Osteoblast (primary cell): ENCODE data around the gene CERKL. TPM values are rescaled to one million over a fixed set of nuclear protein-coding genes. Genes with fewer than 3 reads are reported as not detected.

ENCODE experiments used
- DNase-seq: peaks from one replicate; pipeline ENCODE4 v3.0.0; 2011; ENCODE audit warnings: low spot score, mixed read lengths; ENCODE audit not compliant: insufficient read length; ENCODE audit errors: missing footprints
- H2AFZ ChIP-seq: 2 replicates; pipeline ENCODE4 v1.6.0; 2011; ENCODE audit warnings: mild to moderate bottlenecking, low read length
- H3K27ac ChIP-seq: 2 replicates; pipeline ENCODE4 v1.5.1; 2011; ENCODE audit warnings: mild to moderate bottlenecking, low read depth, low read length, moderate library complexity
- H3K27me3 ChIP-seq: 2 replicates; pipeline ENCODE4 v1.6.0; 2012; ENCODE audit warnings: mild to moderate bottlenecking, control low read depth, inconsistent platforms, low read length, moderate library complexity; ENCODE audit not compliant: insufficient read depth
- H3K36me3 ChIP-seq: 2 replicates; pipeline ENCODE4 v1.5.1; 2011; ENCODE audit warnings: mild to moderate bottlenecking, low read length, control low read depth, moderate library complexity; ENCODE audit not compliant: insufficient read depth
- H3K4me1 ChIP-seq: 2 replicates; pipeline ENCODE4 v1.5.1; 2011; ENCODE audit warnings: mild to moderate bottlenecking, low read length, control low read depth, moderate library complexity; ENCODE audit not compliant: insufficient read depth
- H3K4me2 ChIP-seq: 2 replicates; pipeline ENCODE4 v1.6.0; 2011; ENCODE audit warnings: mild to moderate bottlenecking, low read length; ENCODE audit not compliant: insufficient read depth
- H3K4me3 ChIP-seq: fragments of 200-600 bp; sonication (generic); 3 replicates; pipeline ENCODE4 v1.5.1; 2012; ENCODE audit warnings: mild to moderate bottlenecking, low read length, inconsistent platforms; ENCODE audit not compliant: insufficient read depth
- H3K79me2 ChIP-seq: 2 replicates; pipeline ENCODE4 v1.6.0; 2012; ENCODE audit warnings: mild to moderate bottlenecking, low read length, control low read depth, inconsistent platforms; ENCODE audit not compliant: insufficient read depth
- H3K9me3 ChIP-seq: 2 replicates; pipeline ENCODE4 v1.5.1; 2011; ENCODE audit warnings: low read depth, low read length, control low read depth
- H4K20me1 ChIP-seq: 2 replicates; pipeline ENCODE4 v1.6.0; 2012; ENCODE audit warnings: mild to moderate bottlenecking, low read length, control low read depth; ENCODE audit not compliant: insufficient read depth
- CTCF ChIP-seq: IDR thresholded peaks from 2 replicates; pipeline ENCODE4 v1.5.1; 2011; ENCODE audit warnings: mild to moderate bottlenecking, low read depth, low read length, moderate library complexity; ENCODE audit errors: extremely low read depth
- total RNA-seq: library from RNA; depleted of rRNA; stranded (reverse); fragments of >200 nt; gene quantifications from 2 replicates; pipeline ENCODE4 v1.2.3, GENCODE V29; 2012

The CERKL gene
- total RNA-seq, 1 donor, result not detected

GRCh38 chr2:181660181-181660580 lies 3.3 kb upstream of the CERKL start:
- no peak overlapping the region for H2AFZ ChIP-seq
- H3K4me3 ChIP-seq, result no peak overlapping the region
- H3K4me1 ChIP-seq, result no peaks in the 10 kb centered on the region
- H3K36me3 ChIP-seq, result no peaks in the 10 kb centered on the region
- no peaks in the 10 kb centered on the region for H3K9me3 ChIP-seq
- no peak overlapping the region for H3K4me2 ChIP-seq
- H3K27me3 ChIP-seq, result peaks cover 20% of the 10 kb centered on the region
- no peaks in the 10 kb centered on the region for H4K20me1 ChIP-seq
- no peaks in the 10 kb centered on the region for H3K79me2 ChIP-seq
- no peak overlapping the region for H3K27ac ChIP-seq
- no peak for TF ChIP-seq CTCF
- DNase-seq, result no peak

DNA sequence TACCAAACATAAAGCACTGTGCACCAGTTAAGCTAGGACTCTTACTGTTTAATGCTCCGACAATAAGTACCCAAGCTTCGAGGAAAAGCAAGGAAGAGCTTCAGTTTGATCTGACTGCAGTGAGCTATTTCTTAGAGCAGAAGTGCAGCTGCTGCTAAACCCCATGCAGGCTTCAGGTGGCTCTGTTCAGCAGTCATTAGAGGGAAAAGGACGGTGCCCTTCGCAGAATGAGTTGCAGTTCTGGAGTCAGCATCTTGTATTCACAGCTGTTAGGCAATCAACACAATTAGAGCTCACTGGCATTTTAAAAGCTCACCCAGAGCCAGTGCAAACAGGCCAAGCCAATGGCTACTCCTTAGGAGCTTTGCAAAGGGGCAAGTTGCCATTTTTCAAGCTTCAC lies 1.5 kb upstream of the CERKL start:
- H3K9me3 ChIP-seq, result no peaks in the 10 kb centered on the region
- peaks cover 22% of the 10 kb centered on the region for H3K27me3 ChIP-seq
- no peaks in the 10 kb centered on the region for H3K4me1 ChIP-seq
- no peak for TF ChIP-seq CTCF
- H4K20me1 ChIP-seq, result no peaks in the 10 kb centered on the region
- H3K4me3 ChIP-seq, result no peak overlapping the region
- no peak overlapping the region for H3K27ac ChIP-seq
- no peaks in the 10 kb centered on the region for H3K36me3 ChIP-seq
- no peaks in the 10 kb centered on the region for H3K79me2 ChIP-seq
- DNase-seq, result no peak
- no peak overlapping the region for H3K4me2 ChIP-seq
- H2AFZ ChIP-seq, result no peak overlapping the region

- Histone ChIP-seq H3K27ac (no peak overlapping the region), H3K9me3 (no peaks in the 10 kb centered on the region), H4K20me1 (no peaks in the 10 kb centered on the region), H3K4me2 (peak overlapping the region; percentile 85), H2AFZ (no peak overlapping the region), H3K4me3 (peak overlapping the region; percentile 70), H3K4me1 (no peaks in the 10 kb centered on the region), H3K36me3 (no peaks in the 10 kb centered on the region), H3K27me3 (peaks cover 22% of the 10 kb centered on the region), H3K79me2 (no peaks in the 10 kb centered on the region)
- no peak for TF ChIP-seq CTCF
- peak; percentile 35 for DNase-seq
These were observed 474 bp upstream of the CERKL start for GRCh38 chr2:181657379-181657778.

GRCh38 chr2:181655519-181655918 lies 1.4 kb downstream of the CERKL start:
- H4K20me1 ChIP-seq, result no peaks in the 10 kb centered on the region
- H3K36me3 ChIP-seq, result no peaks in the 10 kb centered on the region
- no peak for TF ChIP-seq CTCF
- peaks cover 22% of the 10 kb centered on the region for H3K27me3 ChIP-seq
- H2AFZ ChIP-seq, result no peak overlapping the region
- DNase-seq, result peak; percentile 6
- peak overlapping the region; percentile 51 for H3K4me2 ChIP-seq
- no peaks in the 10 kb centered on the region for H3K9me3 ChIP-seq
- H3K27ac ChIP-seq, result no peak overlapping the region
- no peaks in the 10 kb centered on the region for H3K79me2 ChIP-seq
- no peaks in the 10 kb centered on the region for H3K4me1 ChIP-seq
- H3K4me3 ChIP-seq, result no peak overlapping the region
